Kasumi-1 (cell line): ENCODE data around the gene FOSL2.

Experiments
- DNase-seq, 2 experiments: peaks; one replicate each; lab custom pipeline; 2025; lab: John Stamatoyannopoulos, UW

The FOSL2 gene

DNA sequence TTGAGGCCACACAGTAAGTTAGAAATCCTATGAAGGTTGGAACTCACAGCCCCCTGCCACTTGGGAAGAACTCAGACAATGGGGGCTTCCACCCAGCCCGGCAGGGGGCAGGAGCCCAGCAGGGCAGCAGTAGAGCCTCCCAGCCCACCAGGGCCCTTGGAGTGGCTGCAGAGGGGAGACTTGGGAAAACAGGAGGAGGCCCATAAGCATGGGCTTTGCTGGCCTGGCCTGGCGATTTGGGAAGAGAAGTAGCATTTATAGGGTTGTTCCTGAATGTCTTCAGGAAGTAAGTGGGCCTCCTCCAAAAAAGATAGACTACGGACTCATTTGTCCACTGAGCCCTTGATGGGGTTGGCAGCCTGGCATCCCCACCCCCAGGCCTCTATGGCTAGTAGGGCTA, 17.4 kb upstream of the FOSL2 start:
- DNase-seq = no peak

DNA sequence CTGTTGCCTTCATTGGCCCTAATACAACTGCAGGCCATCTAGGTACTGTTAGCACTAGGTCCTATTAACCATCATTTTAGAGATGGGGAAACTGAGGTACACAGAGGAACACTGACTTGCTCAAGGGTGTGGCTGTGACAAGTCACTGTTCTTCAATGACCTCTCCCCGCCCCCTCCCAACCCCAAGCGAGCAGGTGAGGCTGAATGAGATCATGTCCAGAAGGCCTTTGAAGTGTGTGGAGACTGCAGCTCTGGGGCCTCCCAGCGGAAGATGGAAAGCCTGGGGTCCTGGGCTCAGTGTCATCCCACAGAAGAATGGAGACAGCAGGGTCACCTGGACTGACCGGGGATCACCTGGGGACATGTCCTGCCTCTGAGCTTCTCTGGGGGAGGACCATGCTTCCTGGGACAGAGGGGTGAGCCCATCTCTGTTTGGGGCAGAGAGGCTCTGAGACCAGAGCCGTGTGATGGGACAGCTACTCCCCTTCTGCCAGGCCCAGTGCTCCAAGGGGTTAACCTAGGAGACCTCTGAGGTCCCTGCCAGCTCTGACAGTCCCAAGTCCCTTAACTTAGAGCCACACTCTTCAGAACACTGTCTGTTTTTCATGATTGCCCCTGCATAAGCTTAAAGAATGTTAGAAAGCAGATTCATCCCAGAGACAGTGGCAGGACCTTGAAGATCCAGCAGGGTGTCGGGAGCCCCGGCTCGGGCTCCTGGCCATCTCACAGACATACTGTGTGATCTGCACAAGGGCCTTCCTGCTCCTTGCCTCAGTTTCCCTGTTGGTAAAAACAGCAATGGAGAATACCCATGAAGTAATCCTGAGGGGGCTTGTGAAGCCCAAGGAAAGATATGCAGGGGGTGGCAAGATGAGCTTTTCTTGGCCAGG, 16.7 kb upstream of the FOSL2 start:
- DNase-seq = no peak

DNA sequence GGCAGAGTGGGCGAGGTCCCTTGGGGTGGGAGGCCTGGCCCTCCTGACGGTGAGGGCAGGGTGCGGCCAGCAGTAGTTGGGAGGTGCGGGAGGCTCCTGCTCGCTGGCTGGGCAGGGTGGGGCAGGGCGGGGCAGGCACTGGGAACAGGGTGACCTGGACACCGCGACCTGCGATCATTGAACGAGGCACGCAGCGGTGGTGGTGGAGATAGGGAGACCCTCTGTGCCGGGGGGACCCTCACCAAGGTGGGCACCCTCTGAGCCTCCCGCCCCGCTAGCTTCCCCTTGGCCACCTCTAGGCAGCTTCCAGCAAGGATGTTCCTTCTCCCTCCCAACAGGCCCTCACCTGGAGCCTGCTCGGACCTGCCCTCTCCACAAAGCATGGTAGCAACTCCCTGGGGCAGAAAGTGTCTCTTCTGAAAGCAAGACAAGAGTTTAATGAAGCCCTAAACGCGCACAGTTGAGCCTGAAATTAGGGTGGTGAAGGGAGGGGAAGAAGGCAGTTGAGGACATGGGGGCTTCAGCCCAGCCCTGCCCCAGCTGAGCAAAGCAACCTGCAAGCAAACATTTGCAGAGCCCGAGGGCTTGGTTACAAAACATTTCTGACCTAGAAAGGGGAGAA, 15.4 kb upstream of the FOSL2 start:
- no peak for DNase-seq

DNA sequence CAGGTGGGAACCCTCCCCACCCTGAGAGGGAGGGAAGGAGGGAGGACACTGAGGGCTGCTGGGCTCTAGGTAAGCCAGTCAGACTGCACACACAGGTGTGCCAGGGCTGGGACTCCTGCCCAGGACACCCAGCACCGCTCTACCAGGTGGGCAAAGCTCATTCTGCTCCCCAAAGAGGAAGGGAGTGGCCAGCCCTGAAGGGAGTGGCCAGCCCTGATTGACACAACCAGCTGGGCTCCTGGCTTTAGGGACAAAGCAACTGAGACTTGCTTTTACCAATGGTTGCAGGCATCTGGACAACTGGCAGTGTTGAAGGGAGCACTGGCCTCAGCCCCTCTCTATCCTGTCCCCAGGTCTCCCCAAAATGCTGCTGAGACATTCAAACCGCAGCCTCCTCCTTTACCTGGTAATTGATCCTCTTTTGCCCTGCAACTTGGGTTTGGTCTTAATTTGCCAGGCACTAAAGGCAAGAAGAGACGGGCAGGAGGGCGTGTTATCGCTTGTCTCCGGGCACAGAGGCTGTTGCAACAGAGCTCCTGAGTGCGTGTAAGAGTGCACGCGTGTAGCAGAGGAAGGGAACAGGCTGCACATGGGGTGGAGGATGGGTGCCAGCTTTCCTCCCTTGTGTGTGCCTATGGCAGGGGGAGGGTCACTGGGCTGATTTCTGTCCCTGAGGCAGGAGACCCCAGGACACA, 14.5 kb upstream of the FOSL2 start:
- peak; percentile 24 to 37 for DNase-seq

DNA sequence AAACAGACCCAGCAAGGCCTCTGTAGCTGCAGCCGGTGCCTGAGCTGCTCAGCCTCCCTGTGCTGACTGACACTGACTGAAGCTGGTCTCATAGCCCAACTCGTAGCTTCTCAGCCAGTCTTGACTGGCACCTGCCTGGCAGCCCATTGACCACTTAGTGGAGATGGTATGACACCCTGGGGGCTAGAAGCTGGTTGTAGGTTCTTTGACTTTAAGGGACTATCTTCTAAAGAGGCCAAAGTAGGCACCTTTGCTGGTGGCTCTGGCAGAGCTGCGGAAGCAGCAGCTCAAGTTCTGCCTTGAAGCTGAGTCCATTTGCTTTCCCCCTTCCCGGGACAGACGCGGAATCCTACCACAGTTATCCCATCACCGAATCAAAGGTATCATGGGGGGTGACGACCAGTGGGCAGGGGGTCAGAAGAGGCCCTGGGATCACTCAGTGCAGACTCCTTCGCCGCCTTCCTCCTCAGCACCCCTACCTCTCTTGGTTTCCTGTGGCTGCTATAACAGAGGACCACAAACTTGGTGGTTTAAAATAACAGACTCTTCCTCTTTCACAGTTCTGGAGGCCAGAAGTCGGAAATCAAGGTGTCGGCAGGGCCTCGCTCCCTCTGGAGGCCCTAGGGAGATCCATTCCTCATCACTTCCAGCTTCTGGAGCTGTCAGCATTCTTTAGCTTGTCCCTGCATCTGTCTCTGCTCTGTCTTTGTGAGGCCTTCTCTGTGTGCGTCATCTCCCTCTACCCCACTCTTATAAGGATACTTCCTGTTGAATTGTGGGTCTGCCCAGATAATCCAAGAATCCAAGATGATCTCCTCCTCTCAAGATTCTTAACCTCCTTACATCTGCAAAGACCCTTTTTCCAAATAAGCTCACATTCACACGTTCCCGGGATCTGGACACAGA, 13.7 kb upstream of the FOSL2 start:
- DNase-seq = peak; percentile 78 to 83

DNA sequence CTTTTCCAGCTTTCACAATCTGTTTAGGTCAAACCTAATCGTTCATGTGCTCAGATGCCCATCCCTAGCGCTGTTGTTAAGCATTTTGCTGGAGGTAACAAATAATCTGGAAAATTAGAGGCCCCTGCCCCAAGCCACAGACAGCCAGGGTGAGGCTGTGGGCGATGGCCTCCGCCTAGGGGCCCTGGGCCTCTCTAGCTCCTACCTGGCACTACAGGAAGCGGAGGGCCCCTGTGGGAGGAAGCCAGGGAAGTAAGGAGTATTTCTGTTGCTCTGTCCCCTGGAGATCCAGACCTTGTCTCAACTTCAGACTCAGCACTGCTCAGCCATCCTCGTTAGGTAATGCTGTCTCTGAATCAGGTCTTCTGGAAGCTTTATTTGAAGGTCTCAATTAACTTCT, 12.4 kb upstream of the FOSL2 start:
- no peak for DNase-seq

DNA sequence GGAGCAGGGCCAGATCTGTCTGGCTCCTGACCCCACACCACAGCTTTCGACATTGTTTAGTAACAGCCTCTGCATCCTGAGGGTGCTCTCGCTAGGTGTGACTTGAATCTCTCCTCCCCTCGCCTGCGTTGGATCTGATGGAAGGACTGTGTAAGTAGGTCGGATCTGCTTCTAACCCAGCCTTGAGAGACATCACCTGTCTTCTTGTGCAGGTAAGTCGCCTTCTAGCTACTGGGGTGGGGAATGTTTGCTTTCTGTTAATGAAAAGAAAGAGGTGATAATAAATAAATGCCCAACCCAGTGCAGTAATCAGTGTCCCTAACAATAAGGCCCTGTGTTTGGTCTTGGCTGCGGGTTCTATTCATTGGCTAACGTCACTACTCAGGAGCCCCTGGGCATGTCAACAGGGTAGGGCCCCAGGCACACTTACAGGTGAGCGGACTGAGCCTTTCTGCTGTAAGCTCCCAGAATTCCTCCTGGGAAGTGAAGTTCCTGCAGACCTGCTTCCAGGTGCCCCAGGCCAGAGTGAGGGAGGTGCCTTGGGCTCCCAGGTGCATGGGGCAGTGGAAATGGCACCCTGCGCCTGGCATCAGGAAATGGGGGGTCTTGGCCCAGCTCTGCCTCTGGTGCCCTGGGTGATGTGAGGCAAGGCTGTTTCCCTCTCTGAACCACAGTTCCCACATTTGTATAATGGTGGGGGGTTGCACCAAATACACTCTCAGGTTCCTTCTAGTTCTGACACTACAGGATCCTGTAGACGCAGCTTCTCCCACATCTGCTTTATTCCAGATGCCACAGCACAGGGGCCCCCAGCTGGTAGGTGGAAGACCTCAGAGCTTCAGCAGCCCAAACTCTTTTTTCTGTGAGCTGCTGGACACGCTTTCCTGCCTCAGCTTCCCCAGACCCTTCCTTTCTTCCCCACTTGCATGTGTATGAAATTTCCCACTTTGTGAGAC, 11.2 kb upstream of the FOSL2 start:
- DNase-seq = peak; percentile 92 to 94

DNA sequence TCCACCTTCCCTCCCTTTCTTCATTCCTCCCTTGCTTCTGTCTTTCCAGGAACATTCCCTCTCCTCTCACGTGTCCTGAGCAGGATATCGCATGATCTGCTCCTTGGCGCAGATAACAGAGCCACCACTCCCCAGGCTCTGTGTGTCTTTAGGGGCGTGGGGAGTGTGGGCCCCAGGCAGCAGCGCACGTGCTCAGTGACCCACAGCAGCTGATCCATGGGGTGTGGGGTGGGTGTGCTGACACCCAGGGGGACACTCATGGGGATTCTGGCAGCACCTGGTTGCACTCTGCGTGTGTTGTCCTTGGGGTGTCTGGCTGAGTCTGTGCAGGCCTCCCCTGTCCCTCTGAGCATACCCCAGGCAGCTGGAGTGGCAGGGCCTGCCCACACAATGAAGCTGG, 9.9 kb upstream of the FOSL2 start:
- no peak for DNase-seq

DNA sequence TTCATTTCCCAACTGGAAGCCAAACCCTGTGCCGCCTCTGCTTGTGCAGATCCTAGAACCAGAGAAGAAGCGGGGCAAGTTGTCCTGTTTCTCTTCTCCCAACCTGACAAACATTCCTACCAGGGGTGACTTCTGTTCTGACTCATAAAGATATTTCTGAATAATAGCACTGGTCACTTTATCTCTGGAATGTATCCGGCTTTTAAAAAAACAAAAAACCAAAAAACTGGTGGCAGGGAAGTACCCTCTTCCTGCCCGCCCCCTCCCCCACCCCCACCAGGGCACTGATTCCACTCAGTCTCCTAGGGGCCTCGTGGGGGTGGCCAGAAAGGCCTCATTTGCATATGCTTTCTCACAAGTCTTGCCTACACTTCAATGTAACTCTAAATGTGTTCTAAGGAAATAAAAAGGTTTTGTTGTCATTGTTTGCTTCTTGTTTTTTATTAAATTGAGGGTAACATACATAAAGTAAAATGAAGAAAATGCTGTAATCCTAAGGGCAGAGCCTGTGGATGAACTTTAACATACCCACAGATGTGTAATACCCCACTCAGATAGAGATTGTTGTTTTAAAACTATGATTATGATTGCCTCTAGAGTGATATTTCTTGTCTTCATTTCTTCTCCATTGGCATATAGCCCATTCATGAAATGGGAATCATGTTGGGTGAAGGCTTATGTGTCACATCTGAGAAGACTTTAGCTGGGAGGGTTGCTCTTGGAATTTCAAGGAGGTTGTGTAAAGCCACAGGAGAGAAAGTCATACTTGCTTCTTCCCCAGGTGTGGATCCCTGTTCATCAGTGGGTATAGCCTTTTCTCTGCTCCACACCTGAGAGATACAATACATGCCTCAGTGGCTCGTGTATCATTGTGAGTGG, 5.3 kb upstream of the FOSL2 start:
- no peak for DNase-seq

DNA sequence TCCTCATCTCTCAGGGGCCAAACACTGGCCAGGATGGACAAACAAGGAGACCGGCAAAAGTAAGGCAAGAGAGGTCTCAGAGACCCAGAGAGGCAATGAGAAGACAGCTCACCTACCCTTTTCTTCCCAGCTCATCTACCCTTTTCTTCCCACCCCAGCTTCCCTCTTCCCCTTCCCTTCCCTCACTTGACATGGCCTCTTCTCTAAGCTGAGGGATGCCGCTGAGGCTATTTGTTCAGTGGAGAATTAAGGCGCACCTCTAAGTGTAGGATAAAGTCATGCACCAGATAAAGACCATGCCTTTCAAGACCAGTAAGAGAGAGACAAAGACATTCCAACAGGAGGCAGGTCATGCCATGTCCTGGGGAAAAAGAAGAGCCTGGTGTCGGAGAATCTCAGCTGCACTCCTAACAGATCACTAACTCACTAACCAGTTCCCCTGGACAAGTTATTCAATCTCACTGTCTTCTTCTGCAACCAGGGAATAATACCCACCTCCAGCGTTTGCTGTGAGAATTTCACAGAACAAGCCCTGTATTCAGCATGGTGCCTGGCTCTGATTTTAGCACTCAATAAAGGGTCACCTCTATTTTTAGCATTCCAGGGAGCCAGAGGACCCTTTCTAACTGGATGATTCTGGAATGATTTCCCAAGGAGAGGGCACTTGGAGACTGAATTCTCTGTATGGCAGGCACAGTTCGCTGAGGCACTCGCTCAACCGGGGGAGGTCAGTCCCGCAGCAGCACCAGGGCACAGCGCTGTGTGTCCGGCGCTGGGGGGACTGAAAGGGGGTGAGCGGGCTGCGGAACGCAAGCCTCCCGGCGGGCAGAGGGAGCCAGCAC, 3.0 kb upstream of the FOSL2 start:
- DNase-seq = no peak

DNA sequence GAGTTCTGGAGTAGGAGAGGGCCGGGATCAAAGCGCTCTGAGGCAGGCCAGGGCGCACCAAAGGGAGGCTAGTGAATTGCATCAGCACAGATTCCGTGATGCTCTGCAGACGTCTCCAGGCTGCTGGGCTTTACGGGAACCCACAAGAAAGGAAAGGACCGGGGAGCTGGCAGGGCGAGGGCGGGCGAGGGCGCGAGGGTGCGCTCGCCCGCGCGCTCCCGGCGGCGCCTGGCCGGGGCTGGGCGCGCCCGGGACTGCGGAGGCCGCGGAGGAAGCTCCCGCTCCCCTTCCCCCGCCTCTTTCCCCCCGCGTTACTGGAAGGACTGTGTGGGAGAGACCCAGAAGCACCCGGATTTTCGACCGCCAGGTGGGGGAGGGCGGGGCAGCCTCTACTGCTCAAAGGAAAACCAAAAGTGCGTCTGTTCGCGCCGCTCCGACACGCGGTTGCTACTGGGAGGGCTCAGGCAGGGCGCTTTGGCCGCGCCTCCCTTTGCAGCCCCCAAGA, 2.4 kb upstream of the FOSL2 start:
- DNase-seq = peak; percentile 73 to 74

DNA sequence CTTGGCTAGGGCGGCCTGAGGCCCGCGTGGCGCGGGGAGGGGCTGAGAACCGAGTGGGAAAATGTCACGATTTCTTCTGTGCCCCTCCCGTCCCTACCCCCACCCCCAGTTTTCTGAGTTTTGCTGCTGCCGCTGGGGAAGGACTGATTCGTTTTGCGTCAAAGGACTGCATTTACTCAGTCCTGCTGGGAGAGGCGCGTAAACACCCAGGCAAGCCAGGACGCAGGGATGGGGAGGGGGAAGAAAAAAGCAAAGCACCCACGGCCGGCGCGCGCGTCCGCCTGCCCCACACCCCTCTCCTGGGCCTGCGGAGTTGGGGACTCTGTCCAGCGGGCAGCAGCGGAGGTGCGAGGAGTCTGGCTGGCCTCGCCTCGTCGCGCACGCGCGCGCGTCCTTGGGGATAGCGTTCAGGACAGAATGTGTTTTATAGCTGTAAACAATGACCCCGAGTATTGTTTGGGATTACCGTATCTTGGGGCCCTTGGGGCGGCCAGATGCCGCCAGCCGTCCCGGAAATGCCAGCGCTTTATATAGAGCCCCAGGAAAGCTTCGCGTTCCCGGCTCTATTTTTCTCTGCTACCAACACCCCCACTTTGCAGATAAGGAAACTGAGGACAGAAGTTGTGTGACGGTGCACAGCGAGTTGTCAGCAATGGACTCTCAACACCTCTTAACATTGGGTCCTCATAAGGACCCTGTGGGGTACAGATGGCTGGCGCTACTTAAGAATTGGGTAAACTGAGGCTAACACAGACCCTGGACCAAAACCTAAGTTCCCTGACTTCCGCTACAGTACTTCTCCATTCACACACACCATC, 1.7 kb upstream of the FOSL2 start:
- peak; percentile 62 to 63 for DNase-seq

DNA sequence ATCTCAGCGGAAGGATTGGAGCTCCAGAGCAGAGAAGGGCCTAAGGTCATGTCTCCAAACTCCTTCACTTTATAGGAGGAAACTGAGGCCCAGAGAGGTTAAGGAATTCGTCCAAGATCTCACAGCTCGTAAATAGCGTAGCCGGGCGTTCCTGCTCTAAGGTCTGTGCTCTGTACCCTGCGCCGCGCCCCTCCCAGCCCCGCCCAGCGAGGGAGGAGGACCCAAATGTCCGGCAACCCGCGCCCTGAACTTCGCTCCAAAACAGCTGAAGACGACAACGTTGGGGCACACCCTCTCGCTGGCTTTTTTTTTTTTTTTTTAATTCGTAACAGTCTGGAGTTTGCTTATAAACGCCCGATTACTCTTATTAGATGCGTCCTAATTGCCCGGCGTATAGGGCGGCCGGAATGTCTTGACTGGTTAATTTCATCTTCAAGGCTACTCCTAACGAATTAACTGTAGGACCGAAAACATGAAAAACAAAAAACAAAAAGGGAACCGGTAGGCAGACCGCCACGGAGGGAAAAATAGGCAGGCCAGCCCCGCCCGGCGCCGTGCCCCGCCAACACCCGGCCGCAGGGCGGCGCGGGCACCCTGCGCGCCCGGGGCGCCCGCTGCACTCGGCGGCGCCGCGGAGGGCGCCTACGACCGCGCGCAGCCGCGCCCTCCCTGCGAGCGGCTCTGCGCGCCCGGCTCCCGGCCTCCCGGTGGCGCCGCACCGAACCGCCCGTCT, 928 bp upstream of the FOSL2 start:
- DNase-seq = peak; percentile 67 to 71

DNA sequence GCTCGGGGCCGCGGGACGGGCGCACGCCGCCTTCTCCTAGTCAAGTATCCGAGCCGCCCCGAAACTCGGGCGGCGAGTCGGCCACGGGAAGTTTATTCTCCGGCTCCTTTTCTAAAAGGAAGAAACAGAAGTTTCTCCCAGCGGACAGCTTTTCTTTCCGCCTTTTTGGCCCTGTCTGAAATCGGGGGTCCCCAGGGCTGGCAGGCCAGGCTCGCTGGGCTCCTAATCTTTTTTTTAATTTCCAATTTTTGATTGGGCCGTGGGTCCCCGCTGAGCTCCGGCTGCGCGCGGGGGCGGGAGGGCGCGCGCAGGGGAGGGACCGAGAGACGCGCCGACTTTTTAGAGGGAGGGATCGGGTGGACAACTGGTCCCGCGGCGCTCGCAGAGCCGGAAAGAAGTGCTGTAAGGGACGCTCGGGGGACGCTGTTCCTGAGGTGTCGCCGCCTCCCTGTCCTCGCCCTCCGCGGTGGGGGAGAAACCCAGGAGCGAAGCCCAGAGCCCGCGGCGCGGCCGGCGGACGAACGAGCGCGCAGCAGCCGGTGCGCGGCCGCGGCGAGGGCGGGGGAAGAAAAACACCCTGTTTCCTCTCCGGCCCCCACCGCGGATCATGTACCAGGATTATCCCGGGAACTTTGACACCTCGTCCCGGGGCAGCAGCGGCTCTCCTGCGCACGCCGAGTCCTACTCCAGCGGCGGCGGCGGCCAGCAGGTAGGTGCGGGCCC, 617 bp downstream of the FOSL2 start:
- DNase-seq = peak in 1 of 2 experiments; percentile 33

DNA sequence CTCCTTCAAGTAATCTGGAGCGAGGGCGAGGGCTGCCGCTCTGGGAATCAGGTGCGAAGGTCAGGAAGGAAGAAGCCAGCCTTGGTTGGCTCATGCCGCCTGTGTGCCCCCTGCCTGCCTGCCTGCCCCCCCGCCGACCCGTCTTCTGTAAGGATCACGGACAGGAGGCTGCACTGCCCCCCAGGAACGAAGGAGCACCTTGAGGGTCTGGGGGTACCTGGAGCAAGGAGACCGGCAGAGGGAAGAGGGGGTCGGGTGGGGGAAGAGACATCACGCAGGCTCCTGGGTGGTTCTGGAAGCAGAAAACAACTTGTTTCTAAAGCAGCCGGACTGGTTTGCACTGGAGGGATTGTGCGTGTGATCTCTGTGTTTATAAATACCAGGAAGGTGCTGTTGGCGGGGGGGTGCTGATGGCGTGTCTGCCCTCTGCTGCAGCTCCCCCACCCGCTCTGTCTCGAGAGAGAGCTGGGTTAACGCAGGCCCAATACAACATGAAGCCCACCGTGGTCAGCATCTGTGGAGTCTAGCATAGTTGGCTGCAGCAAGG, 1.7 kb downstream of the FOSL2 start:
- DNase-seq = peak in 1 of 2 experiments; percentile 25

DNA sequence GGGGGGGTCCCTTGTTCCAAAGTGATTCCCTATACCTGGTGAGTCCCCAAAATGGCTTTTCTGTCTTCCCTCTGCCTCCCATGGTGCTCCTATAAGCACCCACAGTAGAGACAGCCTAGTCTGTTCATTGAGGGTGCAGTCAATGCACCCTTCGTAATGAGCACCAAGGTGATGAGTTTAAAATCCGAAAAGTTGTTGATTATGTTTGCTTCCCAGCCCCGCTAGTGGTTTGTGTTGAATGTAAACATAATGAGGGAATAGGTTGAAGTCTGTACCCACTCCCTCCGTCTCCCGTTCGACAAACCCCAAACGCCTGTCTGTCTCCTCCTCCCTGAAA, 2.3 kb downstream of the FOSL2 start:
- peak in 1 of 2 experiments; percentile 43 for DNase-seq
